Astrocyte (in vitro differentiated cells and primary cell): ENCODE measurements around the gene MFF. TPM values are rescaled to one million over a fixed set of nuclear protein-coding genes. Genes with fewer than 3 reads are reported as not detected.

Source experiments
- DNase-seq: peaks from one replicate; pipeline ENCODE4 v3.0.0-alpha.2; 2010; ENCODE audit warnings: low read depth
- FAIRE-seq: peaks from 2 replicates; lab custom pipeline; 2011; peaks lifted over from hg19 to GRCh38; lab: Jason Lieb, UNC
- H2AFZ ChIP-seq: 2 replicates; pipeline ENCODE4 v1.6.0; 2012; ENCODE audit warnings: low read depth, low read length, inconsistent platforms
- H3K27ac ChIP-seq: 2 replicates; pipeline ENCODE4 v1.5.1; 2011; ENCODE audit warnings: low read depth, low read length, inconsistent platforms
- H3K27me3 ChIP-seq: 2 replicates; pipeline ENCODE4 v1.6.0; 2011; ENCODE audit warnings: low read length, inconsistent platforms; ENCODE audit not compliant: insufficient read depth
- H3K36me3 ChIP-seq: 2 replicates; pipeline ENCODE4 v1.5.1; 2011; ENCODE audit warnings: low read length, inconsistent platforms; ENCODE audit not compliant: insufficient read depth
- H3K4me1 ChIP-seq: 2 replicates; pipeline ENCODE4 v1.5.1; 2011; ENCODE audit warnings: low read length, inconsistent platforms; ENCODE audit not compliant: insufficient read depth
- H3K4me2 ChIP-seq: 2 replicates; pipeline ENCODE4 v1.6.0; 2012; ENCODE audit warnings: low read length, inconsistent platforms
- H3K4me3 ChIP-seq: 2 replicates; pipeline ENCODE4 v1.5.1; 2011; ENCODE audit warnings: low read depth, mild to moderate bottlenecking, low read length, inconsistent platforms; ENCODE audit not compliant: insufficient read depth
- H3K79me2 ChIP-seq: 2 replicates; pipeline ENCODE4 v1.6.0; 2012; ENCODE audit warnings: mild to moderate bottlenecking, low read length, inconsistent platforms; ENCODE audit not compliant: insufficient read depth
- H3K9ac ChIP-seq: 2 replicates; pipeline ENCODE4 v1.6.0; 2012; ENCODE audit warnings: mild to moderate bottlenecking, low read length, inconsistent platforms
- H3K9me3 ChIP-seq: 2 replicates; pipeline ENCODE4 v1.5.1; 2012; ENCODE audit warnings: low read depth, mild to moderate bottlenecking, low read length, inconsistent platforms; ENCODE audit not compliant: insufficient read depth
- H4K20me1 ChIP-seq: 2 replicates; pipeline ENCODE4 v1.6.0; 2012; ENCODE audit warnings: low read length, inconsistent platforms; ENCODE audit not compliant: insufficient read depth
- H3K27ac Mint-ChIP-seq: one replicate; pipeline ENCODE4 v1.8.0; 2021; ENCODE audit warnings: mild to moderate bottlenecking, mixed read lengths; ENCODE audit not compliant: unreplicated experiment
- H3K27me3 Mint-ChIP-seq: one replicate; pipeline ENCODE4 v1.8.0; 2021; ENCODE audit warnings: low read depth, mixed read lengths; ENCODE audit not compliant: unreplicated experiment
- H3K36me3 Mint-ChIP-seq: one replicate; pipeline ENCODE4 v1.8.0; 2021; ENCODE audit warnings: low read depth, mixed read lengths; ENCODE audit not compliant: unreplicated experiment
- H3K4me1 Mint-ChIP-seq: one replicate; pipeline ENCODE4 v1.8.0; 2021; ENCODE audit warnings: low read depth, mixed read lengths; ENCODE audit not compliant: unreplicated experiment
- H3K4me3 Mint-ChIP-seq: one replicate; pipeline ENCODE4 v1.8.0; 2021; ENCODE audit warnings: mild to moderate bottlenecking, moderate library complexity, mixed read lengths; ENCODE audit not compliant: unreplicated experiment
- H3K9me3 Mint-ChIP-seq: one replicate; pipeline ENCODE4 v1.8.0; 2021; ENCODE audit warnings: mild to moderate bottlenecking, mixed read lengths; ENCODE audit not compliant: unreplicated experiment
- EZH2 ChIP-seq: IDR thresholded peaks from 2 replicates; pipeline ENCODE4 v1.6.1; 2012; ENCODE audit warnings: mild to moderate bottlenecking, low read length, inconsistent platforms; ENCODE audit not compliant: insufficient read depth
- total RNA-seq: library from RNA; stranded (reverse); gene quantifications from 2 replicates; pipeline ENCODE4 v1.2.1, GENCODE V29; 2021
- TF ChIP-seq, protein P1 (sequence below): IDR thresholded peaks from 2 replicates; pipeline ENCODE4 v1.5.1; 2011; ENCODE audit warnings: low read depth, mild to moderate bottlenecking, inconsistent platforms, low read length, moderate library complexity; ENCODE audit not compliant: insufficient read depth

The MFF gene
- total RNA-seq, 1 donor from 2014 or later: 51.6 TPM

DNA sequence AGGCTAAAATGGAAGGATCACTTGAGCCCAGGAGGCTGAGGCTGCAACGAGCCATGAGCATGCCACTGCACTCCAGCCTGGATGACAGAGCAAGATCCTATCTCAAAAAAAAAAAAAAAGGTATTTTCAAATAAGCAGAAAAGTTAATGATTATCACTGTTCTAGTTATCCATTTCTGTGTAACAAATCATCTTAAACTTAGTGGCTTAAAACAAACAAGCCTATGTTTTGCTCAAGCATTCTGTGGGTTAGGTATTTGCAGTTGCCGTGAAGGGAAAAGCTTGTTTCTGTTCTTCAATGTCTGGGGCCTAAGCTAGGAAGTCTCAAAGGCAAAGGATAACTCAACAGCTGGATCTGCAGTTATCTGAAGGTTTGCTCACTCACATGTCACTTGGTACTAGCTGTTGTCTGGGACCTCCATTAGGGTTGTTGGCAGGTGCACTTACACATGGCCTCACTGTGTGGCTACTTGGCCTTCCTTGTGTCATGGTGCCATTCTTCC, 14.1 kb downstream of the MFF start:
- FAIRE-seq: no peak
- no peak overlapping the region for H3K27ac ChIP-seq
- H3K9me3 ChIP-seq: no peaks in the 10 kb centered on the region
- no peak overlapping the region for H2AFZ ChIP-seq
- H3K4me3 ChIP-seq: no peak overlapping the region
- no peaks in the 10 kb centered on the region for H4K20me1 ChIP-seq
- H3K27me3 ChIP-seq: no peaks in the 10 kb centered on the region
- no peak overlapping the region for H3K27ac Mint-ChIP-seq
- no peak overlapping the region for H3K9ac ChIP-seq
- no peaks in the 10 kb centered on the region for H3K4me1 ChIP-seq
- H3K36me3 ChIP-seq: peaks cover 9% of the 10 kb centered on the region
- no peak overlapping the region for H3K4me2 ChIP-seq
- TF ChIP-seq EZH2: no peak
- TF ChIP-seq, protein P1, sequence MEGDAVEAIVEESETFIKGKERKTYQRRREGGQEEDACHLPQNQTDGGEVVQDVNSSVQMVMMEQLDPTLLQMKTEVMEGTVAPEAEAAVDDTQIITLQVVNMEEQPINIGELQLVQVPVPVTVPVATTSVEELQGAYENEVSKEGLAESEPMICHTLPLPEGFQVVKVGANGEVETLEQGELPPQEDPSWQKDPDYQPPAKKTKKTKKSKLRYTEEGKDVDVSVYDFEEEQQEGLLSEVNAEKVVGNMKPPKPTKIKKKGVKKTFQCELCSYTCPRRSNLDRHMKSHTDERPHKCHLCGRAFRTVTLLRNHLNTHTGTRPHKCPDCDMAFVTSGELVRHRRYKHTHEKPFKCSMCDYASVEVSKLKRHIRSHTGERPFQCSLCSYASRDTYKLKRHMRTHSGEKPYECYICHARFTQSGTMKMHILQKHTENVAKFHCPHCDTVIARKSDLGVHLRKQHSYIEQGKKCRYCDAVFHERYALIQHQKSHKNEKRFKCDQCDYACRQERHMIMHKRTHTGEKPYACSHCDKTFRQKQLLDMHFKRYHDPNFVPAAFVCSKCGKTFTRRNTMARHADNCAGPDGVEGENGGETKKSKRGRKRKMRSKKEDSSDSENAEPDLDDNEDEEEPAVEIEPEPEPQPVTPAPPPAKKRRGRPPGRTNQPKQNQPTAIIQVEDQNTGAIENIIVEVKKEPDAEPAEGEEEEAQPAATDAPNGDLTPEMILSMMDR: no peak
- peaks cover 7% of the 10 kb centered on the region for H3K36me3 Mint-ChIP-seq
- no peak overlapping the region for H3K4me3 Mint-ChIP-seq
- H3K27me3 Mint-ChIP-seq: no peaks in the 10 kb centered on the region
- no peaks in the 10 kb centered on the region for H3K79me2 ChIP-seq
- no peaks in the 10 kb centered on the region for H3K9me3 Mint-ChIP-seq
- no peak for DNase-seq
- H3K4me1 Mint-ChIP-seq: no peaks in the 10 kb centered on the region

DNA sequence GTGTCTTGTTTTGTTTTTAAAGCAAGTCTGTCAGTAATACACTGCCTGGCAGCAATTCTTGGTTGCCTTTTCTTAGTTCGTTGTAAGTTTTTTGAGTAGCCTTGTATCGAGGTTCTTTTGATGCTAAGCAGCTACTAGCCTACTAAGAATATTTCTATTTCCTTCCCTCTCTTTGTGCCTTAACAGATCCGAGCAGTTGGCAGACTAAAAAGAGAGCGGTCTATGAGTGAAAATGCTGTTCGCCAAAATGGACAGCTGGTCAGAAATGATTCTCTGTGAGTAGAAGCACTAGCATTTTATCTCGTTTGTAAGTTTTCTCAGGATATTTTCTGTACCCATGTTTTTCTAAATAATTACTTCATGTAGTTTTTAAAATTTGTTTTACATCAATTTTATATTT, 15.1 kb downstream of the MFF start:
- no peak overlapping the region for H3K27ac Mint-ChIP-seq
- peaks cover 4% of the 10 kb centered on the region for H3K36me3 Mint-ChIP-seq
- no peak overlapping the region for H3K27ac ChIP-seq
- H3K4me1 Mint-ChIP-seq: no peaks in the 10 kb centered on the region
- H2AFZ ChIP-seq: no peak overlapping the region
- no peaks in the 10 kb centered on the region for H3K4me1 ChIP-seq
- H3K79me2 ChIP-seq: no peaks in the 10 kb centered on the region
- no peak overlapping the region for H3K4me2 ChIP-seq
- H3K27me3 ChIP-seq: no peaks in the 10 kb centered on the region
- FAIRE-seq: no peak
- H4K20me1 ChIP-seq: no peaks in the 10 kb centered on the region
- no peak for TF ChIP-seq EZH2
- TF ChIP-seq, protein P1: no peak
- H3K9ac ChIP-seq: no peak overlapping the region
- H3K9me3 Mint-ChIP-seq: no peaks in the 10 kb centered on the region
- no peak overlapping the region for H3K4me3 ChIP-seq
- H3K9me3 ChIP-seq: no peaks in the 10 kb centered on the region
- DNase-seq: no peak
- H3K36me3 ChIP-seq: peaks cover 7% of the 10 kb centered on the region
- H3K27me3 Mint-ChIP-seq: no peaks in the 10 kb centered on the region
- H3K4me3 Mint-ChIP-seq: no peak overlapping the region

DNA sequence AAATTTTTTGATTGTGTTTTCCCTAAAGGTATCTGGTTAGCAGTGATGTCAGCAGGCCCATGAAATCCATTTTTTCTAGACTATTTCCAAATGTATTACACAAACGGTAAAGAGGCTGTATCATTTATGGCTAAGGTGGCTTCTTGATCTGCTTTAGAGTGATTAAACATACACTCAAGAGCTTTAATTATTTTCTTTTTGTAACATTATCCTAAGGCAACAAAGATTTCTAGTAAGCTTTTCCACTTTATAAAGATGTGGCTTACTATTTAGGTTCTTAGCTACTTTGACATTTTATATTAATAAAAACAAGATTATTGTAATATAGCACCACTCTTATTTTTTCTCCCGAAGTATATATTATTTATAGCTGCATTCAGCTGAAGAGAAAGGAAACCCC, 16.5 kb downstream of the MFF start:
- H3K79me2 ChIP-seq: no peaks in the 10 kb centered on the region
- H3K4me3 ChIP-seq: no peak overlapping the region
- peaks cover 8% of the 10 kb centered on the region for H3K36me3 ChIP-seq
- H3K9me3 ChIP-seq: no peaks in the 10 kb centered on the region
- no peaks in the 10 kb centered on the region for H3K9me3 Mint-ChIP-seq
- no peaks in the 10 kb centered on the region for H3K27me3 ChIP-seq
- H3K27ac ChIP-seq: no peak overlapping the region
- no peak overlapping the region for H3K4me3 Mint-ChIP-seq
- H3K27ac Mint-ChIP-seq: no peak overlapping the region
- TF ChIP-seq EZH2: no peak
- TF ChIP-seq, protein P1: no peak
- no peak overlapping the region for H2AFZ ChIP-seq
- no peaks in the 10 kb centered on the region for H3K27me3 Mint-ChIP-seq
- H3K9ac ChIP-seq: no peak overlapping the region
- H4K20me1 ChIP-seq: no peaks in the 10 kb centered on the region
- no peak for DNase-seq
- no peaks in the 10 kb centered on the region for H3K4me1 ChIP-seq
- H3K36me3 Mint-ChIP-seq: peaks cover 2% of the 10 kb centered on the region
- no peak for FAIRE-seq
- no peaks in the 10 kb centered on the region for H3K4me1 Mint-ChIP-seq
- H3K4me2 ChIP-seq: no peak overlapping the region
